Activated naive CD4-positive, alpha-beta T cell treated with anti-CD3 and anti-CD28 coated beads, Interleukin-2, amount 50 U/mL, for 24 hours (primary cell): ENCODE measurements around the gene TMED8.
"Not testable (repeated sequence)": the region's sequence is repeated elsewhere in the genome, so short reads cannot be mapped to it uniquely, and the experiment has no call there.

Source experiments
- H3K27ac Mint-ChIP-seq: one replicate; pipeline ENCODE4 v1.8.0; 2021; ENCODE audit warnings: mild to moderate bottlenecking, mixed read lengths
- H3K27me3 Mint-ChIP-seq: one replicate; pipeline ENCODE4 v1.8.0; 2021; ENCODE audit warnings: mixed read lengths
- H3K36me3 Mint-ChIP-seq: one replicate; pipeline ENCODE4 v1.8.0; 2021; ENCODE audit warnings: mixed read lengths
- H3K4me1 Mint-ChIP-seq: one replicate; pipeline ENCODE4 v1.8.0; 2021; ENCODE audit warnings: mixed read lengths
- H3K4me3 Mint-ChIP-seq: one replicate; pipeline ENCODE4 v1.8.0; 2021; ENCODE audit warnings: mild to moderate bottlenecking, mixed read lengths
- H3K9me3 Mint-ChIP-seq: one replicate; pipeline ENCODE4 v1.8.0; 2021; ENCODE audit warnings: mixed read lengths

The TMED8 gene

DNA sequence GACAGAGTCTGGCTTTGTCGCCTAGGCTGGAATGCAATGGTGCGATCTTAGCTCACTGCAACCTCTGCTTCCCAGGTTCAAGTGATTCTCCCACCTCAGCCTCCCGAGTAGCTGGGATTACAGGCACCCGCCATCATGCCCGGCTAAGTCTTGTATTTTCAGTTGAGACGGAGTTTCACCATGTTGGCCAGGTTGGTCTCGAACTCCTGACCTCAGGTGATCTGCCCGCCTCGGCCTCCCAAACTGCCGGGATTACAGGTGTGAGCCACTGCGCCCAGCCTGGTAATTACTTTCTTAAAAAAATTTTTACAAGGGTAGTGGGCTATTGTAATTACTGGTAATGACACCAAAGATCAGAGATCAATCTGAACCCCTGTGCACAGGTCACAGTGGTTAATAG lies 58.1 kb downstream of the TMED8 start:
- H3K36me3 Mint-ChIP-seq, H3K27ac Mint-ChIP-seq, H3K4me3 Mint-ChIP-seq, H3K9me3 Mint-ChIP-seq, H3K27me3 Mint-ChIP-seq: not testable (repeated sequence)
- H3K4me1 Mint-ChIP-seq = peaks cover 14% of the 10 kb centered on the region

DNA sequence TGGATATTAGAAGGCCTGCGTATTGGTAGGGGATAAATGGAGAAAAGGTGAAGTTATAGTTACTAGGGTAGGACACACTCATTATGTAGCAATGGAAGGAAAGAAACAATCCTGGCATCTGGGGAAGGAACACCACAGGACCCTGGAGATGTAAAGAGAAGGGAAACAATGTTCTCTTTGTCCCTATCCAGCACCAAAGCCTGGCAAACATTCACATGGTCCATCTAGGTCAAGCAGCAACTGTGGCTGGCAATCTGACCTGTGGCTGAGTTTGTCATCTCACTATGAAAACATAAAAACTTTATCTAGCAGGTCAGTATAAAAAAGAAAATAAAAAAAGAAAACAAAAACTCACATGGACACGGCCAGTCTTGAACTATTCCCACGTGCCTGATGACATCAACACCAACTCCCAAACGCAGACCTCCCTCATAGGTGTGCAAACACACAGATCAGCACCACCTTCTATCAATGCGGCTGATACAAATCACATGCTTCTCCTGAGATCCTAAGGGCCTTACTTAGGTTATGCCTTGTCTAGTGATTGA lies 58.8 kb downstream of the TMED8 start:
- Mint-ChIP-seq H3K36me3 (no peaks in the 10 kb centered on the region), H3K4me1 (peaks cover 14% of the 10 kb centered on the region), H3K27me3 (no peaks in the 10 kb centered on the region), H3K27ac (no peak overlapping the region), H3K9me3 (no peaks in the 10 kb centered on the region), H3K4me3 (no peak overlapping the region)

DNA sequence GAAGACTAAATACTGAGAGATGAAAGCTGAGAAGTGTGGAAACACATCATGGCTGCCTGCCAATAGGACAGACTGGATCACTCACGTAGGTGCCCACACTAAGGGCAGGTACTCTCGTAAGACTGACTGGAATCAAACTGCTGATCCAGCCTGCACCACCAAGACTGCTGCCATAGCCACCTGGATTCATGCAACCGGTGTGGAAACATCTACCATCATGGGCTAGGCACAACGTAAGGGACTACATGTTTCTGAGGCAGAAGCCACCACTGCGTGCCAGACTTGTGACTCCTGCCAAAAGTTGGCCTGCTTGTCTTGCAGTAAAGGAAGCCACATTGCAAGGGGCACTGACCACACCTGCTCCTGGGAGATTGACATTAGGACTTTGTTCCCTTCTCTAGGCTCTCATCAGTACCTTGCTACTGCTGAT lies 60.0 kb downstream of the TMED8 start:
- Mint-ChIP-seq H3K27me3 (no peaks in the 10 kb centered on the region), H3K9me3 (no peaks in the 10 kb centered on the region), H3K4me1 (peaks cover 9% of the 10 kb centered on the region), H3K36me3 (no peaks in the 10 kb centered on the region), H3K4me3 (no peak overlapping the region), H3K27ac (no peak overlapping the region)

DNA sequence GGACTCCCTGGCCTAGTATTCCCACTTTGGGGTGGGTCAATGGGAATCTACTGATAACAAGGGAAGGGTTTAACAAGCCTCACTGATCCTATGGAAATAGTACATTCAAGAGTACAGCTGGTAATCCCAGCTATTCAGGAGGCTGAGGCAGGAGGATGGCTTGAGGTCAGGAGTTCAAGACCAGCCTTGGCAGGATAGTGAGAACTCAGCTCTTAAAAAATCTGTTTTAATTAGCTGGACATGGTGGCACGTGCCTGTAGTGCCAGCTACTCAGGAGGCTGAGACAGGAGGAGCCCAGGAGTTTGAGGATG lies 60.7 kb downstream of the TMED8 start:
- peaks cover 6% of the 10 kb centered on the region for H3K4me1 Mint-ChIP-seq
- no peaks in the 10 kb centered on the region for H3K27me3 Mint-ChIP-seq
- H3K36me3 Mint-ChIP-seq = no peaks in the 10 kb centered on the region
- no peak overlapping the region for H3K27ac Mint-ChIP-seq
- H3K9me3 Mint-ChIP-seq = no peaks in the 10 kb centered on the region
- H3K4me3 Mint-ChIP-seq = no peak overlapping the region

DNA sequence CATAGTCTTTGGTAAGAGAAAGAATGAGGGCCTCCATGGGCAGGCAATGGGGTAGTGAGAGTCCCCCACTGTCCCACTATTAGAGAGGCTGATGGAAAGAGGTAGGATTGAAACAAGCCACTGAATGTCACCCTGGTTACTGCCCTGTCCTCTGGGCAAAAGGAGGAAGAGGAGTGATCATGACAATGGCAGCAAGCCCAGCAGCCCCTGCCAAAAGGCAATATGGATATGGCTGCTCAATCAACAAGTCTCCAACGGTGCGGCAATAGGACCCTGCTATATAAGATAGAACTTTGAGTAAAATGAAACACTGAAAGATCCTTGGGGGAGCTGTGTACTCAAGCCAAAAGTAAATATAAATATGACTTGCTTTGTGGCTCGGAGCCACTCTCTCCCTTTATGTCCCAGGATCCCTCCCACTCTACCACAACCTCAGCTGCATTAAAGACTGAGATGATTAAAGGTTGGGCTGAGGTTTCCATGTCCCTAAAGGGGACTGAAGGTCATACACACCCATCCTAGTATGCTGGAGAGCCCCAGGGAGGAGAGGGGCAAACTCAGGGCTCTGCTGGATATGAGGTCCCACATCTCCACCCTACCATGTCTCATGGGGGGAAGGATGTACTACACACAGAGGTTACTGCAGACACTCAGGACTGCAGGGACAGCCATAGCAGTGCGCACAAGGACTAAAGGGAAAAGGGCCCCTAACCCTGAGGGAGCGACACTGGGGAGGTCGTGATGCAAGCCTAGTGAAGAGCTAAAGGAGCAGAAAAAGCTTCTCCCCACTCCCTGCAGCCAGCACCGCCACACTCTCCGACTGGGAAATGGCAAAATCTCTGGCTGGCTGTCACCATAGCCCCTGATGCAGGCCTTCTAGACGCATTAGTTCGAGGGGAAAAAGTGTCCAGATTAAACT lies 62.1 kb downstream of the TMED8 start:
- H3K27ac Mint-ChIP-seq = no peak overlapping the region
- H3K4me3 Mint-ChIP-seq = no peak overlapping the region
- H3K27me3 Mint-ChIP-seq = no peaks in the 10 kb centered on the region
- H3K36me3 Mint-ChIP-seq = no peaks in the 10 kb centered on the region
- peaks cover under 1% of the 10 kb centered on the region for H3K4me1 Mint-ChIP-seq
- no peaks in the 10 kb centered on the region for H3K9me3 Mint-ChIP-seq

DNA sequence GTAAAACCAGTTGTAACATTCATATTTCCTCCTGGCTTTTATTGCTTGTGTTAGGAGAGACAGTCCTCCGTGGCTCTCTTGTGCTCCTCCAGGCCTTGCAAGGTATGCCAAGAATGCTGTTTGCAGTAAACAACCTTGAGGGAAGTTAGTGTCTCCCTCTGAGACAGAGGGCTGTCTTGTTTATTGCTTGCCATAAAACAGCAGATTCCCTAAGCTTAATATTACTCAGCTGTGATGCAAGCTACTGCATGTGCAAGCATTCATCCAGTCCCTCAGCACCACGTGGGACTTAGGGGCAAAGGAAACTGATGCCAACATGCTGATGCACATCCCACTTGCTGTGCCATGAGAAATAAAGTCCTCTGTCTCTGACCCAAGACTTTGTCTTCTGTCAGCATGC lies 62.9 kb downstream of the TMED8 start:
- no peaks in the 10 kb centered on the region for H3K27me3 Mint-ChIP-seq
- H3K4me3 Mint-ChIP-seq = no peak overlapping the region
- H3K27ac Mint-ChIP-seq = no peak overlapping the region
- no peaks in the 10 kb centered on the region for H3K9me3 Mint-ChIP-seq
- no peaks in the 10 kb centered on the region for H3K4me1 Mint-ChIP-seq
- no peaks in the 10 kb centered on the region for H3K36me3 Mint-ChIP-seq

DNA sequence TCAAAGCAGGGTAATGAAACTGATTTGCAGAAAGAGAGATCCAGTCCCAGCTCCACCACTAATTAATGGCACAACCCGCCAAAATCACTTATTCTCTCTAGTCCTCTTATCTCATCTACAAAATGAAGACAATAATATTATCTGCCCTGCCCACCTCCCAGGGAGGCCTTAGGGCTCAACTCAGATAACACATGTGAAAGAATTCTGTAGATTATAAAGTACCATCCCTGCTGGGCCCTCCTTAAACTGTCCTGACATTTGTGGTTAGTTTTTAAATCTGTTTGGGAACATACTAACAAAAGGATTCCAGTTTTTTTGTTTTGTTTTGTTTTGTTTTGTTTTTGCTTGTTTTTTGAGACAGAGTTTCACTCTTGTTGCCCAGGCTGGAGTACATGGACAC lies 63.5 kb downstream of the TMED8 start:
- Mint-ChIP-seq H3K27ac (no peak overlapping the region), H3K4me1 (no peaks in the 10 kb centered on the region), H3K27me3 (no peaks in the 10 kb centered on the region), H3K9me3 (no peaks in the 10 kb centered on the region), H3K4me3 (no peak overlapping the region), H3K36me3 (no peaks in the 10 kb centered on the region)

DNA sequence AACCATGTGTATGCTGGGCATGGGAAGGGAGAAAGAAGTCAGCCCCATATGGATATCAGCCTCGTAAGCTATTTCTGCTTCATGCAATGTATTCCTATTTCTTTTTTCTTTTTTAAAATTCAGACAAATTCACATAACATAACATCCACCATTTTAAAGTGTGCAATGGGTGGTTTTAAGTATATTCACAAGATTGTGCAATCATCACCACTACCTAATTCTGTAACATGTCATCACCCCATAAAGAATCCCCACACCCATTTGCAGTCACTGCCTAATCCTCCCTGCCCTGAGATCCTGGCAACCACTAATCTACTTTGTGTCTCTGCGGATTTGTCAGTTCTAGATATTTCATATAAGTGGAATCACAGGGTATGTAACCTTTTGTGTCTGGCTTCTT lies 65.7 kb downstream of the TMED8 start:
- no peaks in the 10 kb centered on the region for H3K36me3 Mint-ChIP-seq
- H3K27me3 Mint-ChIP-seq = no peaks in the 10 kb centered on the region
- H3K27ac Mint-ChIP-seq = no peak overlapping the region
- no peak overlapping the region for H3K4me3 Mint-ChIP-seq
- H3K9me3 Mint-ChIP-seq = no peaks in the 10 kb centered on the region
- no peaks in the 10 kb centered on the region for H3K4me1 Mint-ChIP-seq

DNA sequence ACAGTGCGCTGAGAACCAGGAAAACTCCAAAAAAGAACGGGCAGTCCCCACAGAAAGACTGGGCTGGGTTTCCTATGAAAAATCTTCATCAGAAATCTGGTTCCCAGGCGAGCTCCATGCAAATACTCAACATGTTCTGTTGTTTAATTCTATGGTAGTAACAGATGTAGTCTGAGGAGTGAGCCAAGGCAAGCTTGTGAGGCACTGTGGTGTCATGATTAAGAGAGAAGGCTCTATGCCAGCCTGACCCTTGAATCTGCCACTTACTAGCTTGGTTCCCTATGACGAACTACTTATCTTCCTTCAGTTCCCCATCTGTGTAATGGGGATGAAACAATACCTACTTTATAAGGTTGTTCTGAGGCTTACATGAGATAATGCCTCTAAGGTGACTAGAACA lies 66.9 kb downstream of the TMED8 start:
- H3K4me3 Mint-ChIP-seq = no peak overlapping the region
- H3K27me3 Mint-ChIP-seq = no peaks in the 10 kb centered on the region
- no peaks in the 10 kb centered on the region for H3K4me1 Mint-ChIP-seq
- H3K9me3 Mint-ChIP-seq = no peaks in the 10 kb centered on the region
- peaks cover 2% of the 10 kb centered on the region for H3K36me3 Mint-ChIP-seq
- no peak overlapping the region for H3K27ac Mint-ChIP-seq

DNA sequence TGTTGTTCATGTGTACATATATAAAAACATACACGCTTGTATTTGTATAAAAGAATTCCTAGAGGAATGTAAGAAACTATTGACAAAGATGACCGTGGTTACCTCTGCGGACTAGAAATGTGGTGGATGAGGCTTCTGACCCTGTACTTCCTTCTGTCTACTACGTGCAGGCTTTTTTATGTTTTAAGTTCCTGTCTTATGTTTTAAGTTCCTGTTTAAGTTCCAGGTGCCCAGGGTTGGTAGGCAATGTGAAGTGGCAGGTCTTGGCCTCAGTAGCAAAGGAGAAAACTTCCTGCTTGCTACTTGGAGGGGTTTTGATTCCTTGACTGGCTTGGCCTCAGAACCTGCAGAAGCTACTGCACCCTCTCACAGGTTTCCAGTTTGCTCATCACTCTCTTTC lies 67.8 kb downstream of the TMED8 start:
- no peaks in the 10 kb centered on the region for H3K27me3 Mint-ChIP-seq
- no peak overlapping the region for H3K4me3 Mint-ChIP-seq
- H3K27ac Mint-ChIP-seq = no peak overlapping the region

DNA sequence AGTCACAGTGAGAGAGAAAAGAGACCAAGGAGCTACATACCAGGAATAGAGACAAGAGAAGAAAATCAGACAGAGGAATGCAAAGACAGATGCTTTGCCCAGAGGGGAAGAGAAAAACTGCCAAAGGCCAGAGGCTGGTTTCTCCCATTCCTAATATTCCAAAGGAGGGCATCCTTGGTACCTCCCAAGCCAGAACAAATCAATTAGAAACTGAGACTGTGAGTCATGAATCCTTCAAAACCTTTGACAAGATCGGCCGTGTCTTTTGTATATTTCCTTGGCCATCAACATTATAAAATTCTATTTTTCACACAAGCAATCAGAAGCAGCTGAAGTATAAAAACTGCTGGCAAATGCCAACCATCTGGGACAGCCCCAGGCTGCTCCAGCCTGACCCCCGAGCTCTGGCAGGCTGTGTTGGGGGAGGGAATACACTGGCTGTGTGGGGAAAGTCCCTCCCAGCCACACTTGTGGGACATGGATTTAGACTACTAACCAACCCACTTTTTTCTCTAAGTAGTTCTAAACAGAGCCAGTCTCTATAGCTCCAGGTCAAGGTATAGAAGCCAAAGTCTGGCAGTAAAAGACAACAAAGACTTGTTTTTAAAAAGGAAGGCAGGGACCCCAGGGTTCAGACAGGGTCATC lies 69.9 kb downstream of the TMED8 start:
- peaks cover 5% of the 10 kb centered on the region for H3K4me1 Mint-ChIP-seq
- H3K9me3 Mint-ChIP-seq = no peaks in the 10 kb centered on the region
- H3K36me3 Mint-ChIP-seq = peaks cover 2% of the 10 kb centered on the region
- H3K4me3 Mint-ChIP-seq = no peak overlapping the region
- no peaks in the 10 kb centered on the region for H3K27me3 Mint-ChIP-seq
- peak overlapping the region; percentile 38 for H3K27ac Mint-ChIP-seq

More for the DNA sequence above, 67.8 kb downstream of the TMED8 start:
- Mint-ChIP-seq H3K9me3 (no peaks in the 10 kb centered on the region), H3K36me3 (peaks cover 2% of the 10 kb centered on the region), H3K4me1 (no peaks in the 10 kb centered on the region)

DNA sequence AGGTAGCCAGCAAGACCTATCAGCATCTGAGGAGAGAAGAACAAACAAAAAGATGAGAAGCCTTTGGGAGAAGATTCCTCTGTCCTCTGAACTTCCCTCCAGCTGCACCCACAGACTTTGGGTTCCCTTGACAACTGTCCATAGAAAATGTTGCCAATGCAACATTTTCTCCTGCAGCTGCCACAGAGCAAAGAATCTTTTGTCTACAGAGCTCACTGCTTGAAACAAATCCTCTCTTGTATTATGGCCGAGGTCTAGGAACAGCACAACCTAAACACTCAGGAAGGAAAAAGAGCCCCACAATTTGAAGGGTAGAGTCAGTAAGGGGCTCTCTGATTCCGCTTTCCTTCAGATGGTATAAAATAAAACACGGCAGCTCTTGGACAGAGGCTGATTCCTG lies 70.5 kb downstream of the TMED8 start:
- Mint-ChIP-seq H3K4me1 (peaks cover 5% of the 10 kb centered on the region), H3K27me3 (no peaks in the 10 kb centered on the region), H3K36me3 (peaks cover 2% of the 10 kb centered on the region), H3K4me3 (no peak overlapping the region), H3K27ac (peak overlapping the region; percentile 38), H3K9me3 (no peaks in the 10 kb centered on the region)

DNA sequence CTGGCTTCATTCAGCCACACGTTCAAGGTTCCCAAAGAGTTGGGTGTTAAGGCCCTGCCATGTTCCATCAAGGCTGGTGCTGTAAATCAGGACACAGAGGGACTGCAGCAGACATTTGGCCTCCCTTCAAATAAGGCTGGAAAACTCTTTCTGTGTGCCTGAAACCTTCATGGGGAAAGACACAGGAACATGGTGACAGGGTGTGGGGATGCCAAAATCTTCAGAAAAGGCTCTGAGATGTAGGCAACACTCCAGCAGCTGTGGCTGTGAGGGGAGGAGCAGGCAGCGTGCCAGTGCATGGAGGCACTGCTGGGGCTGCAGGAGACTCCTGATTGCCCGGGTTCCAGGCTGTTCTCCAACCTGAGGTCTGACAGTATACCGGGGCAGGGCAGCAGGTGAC lies 71.2 kb downstream of the TMED8 start:
- Mint-ChIP-seq H3K4me3 (no peak overlapping the region), H3K27ac (no peak overlapping the region)

DNA sequence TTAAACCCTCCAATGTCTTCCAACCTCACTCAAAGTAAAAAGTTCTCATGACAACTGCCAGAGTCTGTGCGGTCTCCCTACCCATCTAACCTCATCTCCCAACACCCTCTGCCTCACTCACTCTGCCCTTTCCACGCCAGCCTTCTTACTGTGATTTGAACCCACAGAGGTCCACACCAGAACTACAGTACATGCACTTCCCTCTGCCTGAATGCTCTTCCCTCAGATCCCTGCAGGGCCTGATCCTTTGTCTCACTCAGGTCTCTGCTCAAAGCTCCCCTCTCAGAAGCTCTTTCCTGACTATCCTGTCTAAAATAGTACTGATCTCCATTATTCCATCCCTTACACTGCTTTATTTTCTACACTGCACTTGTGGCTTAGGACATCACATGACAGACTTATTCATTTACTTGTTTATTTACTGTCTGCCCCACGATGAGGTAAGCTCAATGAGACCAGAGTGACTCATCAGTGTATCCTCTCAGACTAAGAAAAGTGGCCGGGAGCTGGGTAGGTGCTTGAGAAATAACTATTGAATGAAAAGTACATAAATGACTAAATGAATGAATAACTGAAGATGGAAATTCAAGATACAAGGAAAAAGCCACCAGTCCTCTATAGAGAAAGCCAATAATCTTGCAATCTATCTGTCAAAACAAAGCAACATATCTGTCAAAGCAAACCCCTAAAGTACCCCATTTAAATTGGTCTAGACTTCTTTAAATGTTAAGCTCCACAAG lies 73.3 kb downstream of the TMED8 start:
- H3K36me3 Mint-ChIP-seq = peaks cover 2% of the 10 kb centered on the region
- H3K27ac Mint-ChIP-seq = no peak overlapping the region
- no peaks in the 10 kb centered on the region for H3K27me3 Mint-ChIP-seq
- H3K4me3 Mint-ChIP-seq = no peak overlapping the region
- peaks cover 5% of the 10 kb centered on the region for H3K4me1 Mint-ChIP-seq
- no peaks in the 10 kb centered on the region for H3K9me3 Mint-ChIP-seq

More for the DNA sequence above, 71.2 kb downstream of the TMED8 start:
- no peaks in the 10 kb centered on the region for H3K27me3 Mint-ChIP-seq
- no peaks in the 10 kb centered on the region for H3K9me3 Mint-ChIP-seq
- peaks cover 5% of the 10 kb centered on the region for H3K4me1 Mint-ChIP-seq
- peaks cover 2% of the 10 kb centered on the region for H3K36me3 Mint-ChIP-seq

DNA sequence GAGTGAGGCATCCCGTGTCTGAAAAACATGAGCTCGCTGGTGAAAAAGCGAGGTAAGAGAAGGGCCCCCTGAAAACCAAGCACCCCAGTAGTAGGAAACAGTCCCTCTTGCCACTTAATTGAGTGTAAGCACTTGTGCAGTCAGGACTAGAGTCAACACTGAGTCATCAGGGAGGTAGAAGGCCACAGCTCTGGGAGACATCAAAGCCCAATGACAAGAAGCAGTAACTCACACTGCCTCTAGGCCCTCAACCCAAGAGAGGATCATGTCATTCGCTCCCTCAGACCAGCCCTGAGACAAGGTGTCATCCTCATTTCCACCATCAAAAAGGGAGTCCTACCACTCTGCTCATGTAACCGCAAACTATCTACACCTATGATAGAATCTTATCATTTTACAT lies 74.0 kb downstream of the TMED8 start:
- H3K36me3 Mint-ChIP-seq = peaks cover 5% of the 10 kb centered on the region
- H3K4me3 Mint-ChIP-seq = no peak overlapping the region
- peaks cover 5% of the 10 kb centered on the region for H3K4me1 Mint-ChIP-seq
- H3K27me3 Mint-ChIP-seq = no peaks in the 10 kb centered on the region
- no peaks in the 10 kb centered on the region for H3K9me3 Mint-ChIP-seq
- no peak overlapping the region for H3K27ac Mint-ChIP-seq

DNA sequence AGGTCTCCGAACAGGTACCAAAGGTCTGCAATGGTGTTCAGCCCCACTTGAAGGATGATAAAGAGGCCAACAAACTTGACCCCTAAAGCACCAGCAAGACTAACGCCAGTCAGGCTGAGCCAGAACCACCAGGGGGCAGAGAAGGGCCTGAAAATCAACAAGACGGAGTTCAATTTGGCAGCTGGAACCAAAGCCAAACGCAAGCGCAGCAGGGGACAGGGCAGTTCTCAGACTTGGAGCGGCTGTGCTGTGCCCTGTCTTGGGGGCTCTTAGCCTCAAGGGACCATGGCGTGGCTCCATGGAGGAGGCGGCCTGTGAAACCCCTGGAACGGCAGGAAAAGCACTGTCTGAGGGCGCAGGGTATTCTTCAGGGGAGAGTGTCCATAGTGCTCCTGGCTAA lies 75.8 kb downstream of the TMED8 start:
- H3K27ac Mint-ChIP-seq = no peak overlapping the region
- H3K36me3 Mint-ChIP-seq = peaks cover 5% of the 10 kb centered on the region
- H3K4me3 Mint-ChIP-seq = no peak overlapping the region
- H3K9me3 Mint-ChIP-seq = no peaks in the 10 kb centered on the region
- no peaks in the 10 kb centered on the region for H3K27me3 Mint-ChIP-seq
- peaks cover 5% of the 10 kb centered on the region for H3K4me1 Mint-ChIP-seq
